Cardiac fibroblast (primary cell): ENCODE data around the gene CITED1.

Experiments used
- DNase-seq, 2 donors: peaks; one replicate each; pipeline versions ENCODE4 v3.0.0 to v3.0.0-alpha.2; 2010; ENCODE audit warnings: low read depth in 2 of 2
- H3K4me3 ChIP-seq, 2 donors: replicated peaks in 1 of 2; 1 replicate in 1 of 2; 2 replicates in 1 of 2; pipeline ENCODE4 v1.5.1; 2011; ENCODE audit warnings: low read depth in 2 of 2, low read length in 2 of 2, mild to moderate bottlenecking in 2 of 2, moderate library complexity in 1 of 2
- CTCF ChIP-seq: IDR thresholded peaks from one replicate; pipeline ENCODE4 v1.5.1; 2011; ENCODE audit warnings: low read depth, mild to moderate bottlenecking, low read length, inconsistent platforms

Gene CITED1

GRCh38 chrX:72260448-72260847, 45.3 kb downstream of the CITED1 start:
- no peak for DNase-seq
- no peak overlapping the region for H3K4me3 ChIP-seq
- TF ChIP-seq CTCF: no peak

GRCh38 chrX:72258174-72258573, 47.5 kb downstream of the CITED1 start:
- TF ChIP-seq CTCF: no peak
- DNase-seq: peak; percentile 68 to 87
- H3K4me3 ChIP-seq: no peak overlapping the region

- H3K4me3 ChIP-seq: no peak overlapping the region
- DNase-seq: no peak
- TF ChIP-seq CTCF: no peak
Measured at GRCh38 chrX:72255864-72256263, 49.9 kb downstream of the CITED1 start.

- no peak for TF ChIP-seq CTCF
- no peak for DNase-seq
- H3K4me3 ChIP-seq: no peak overlapping the region
Measured at GRCh38 chrX:72255445-72255844, 50.3 kb downstream of the CITED1 start.

- no peak overlapping the region for H3K4me3 ChIP-seq
- TF ChIP-seq CTCF: no peak
- no peak for DNase-seq
Measured at GRCh38 chrX:72254816-72255215, 50.9 kb downstream of the CITED1 start.

- no peak for TF ChIP-seq CTCF
- no peak for DNase-seq
- H3K4me3 ChIP-seq: no peak overlapping the region
Measured at GRCh38 chrX:72253686-72254085, 52.0 kb downstream of the CITED1 start.
